Fibroblast of skin of right quadriceps (primary cell): Measurements from ENCODE around the gene RNF41.

Source experiments
- DNase-seq: peaks from one replicate; pipeline ENCODE4 v3.0.0-alpha.2; 2013

The RNF41 gene

DNA sequence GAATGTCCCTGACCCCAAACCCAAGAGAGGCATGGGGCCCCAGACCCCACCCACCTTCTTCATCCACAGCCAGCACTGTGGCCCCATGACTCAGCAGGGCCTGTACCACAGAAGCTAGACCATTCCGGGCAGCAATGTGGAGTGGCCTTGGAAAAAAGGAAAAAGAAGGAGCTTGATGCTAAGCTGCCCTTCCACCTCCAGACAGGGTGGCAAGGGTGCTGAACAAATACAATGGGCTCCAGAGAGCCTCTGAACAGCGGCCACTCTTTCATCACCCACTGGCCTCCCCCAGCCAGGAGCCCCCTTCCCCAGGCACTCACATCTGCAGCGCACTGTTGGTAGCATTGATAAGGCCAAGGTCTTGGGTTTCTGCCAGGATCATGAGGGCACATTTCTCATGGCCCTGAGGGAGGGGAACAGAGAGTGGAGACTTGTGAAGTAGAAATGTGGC lies 22.0 kb upstream of the RNF41 start:
- DNase-seq = no peak

GRCh38 chr12:56242986-56243385 lies 21.3 kb upstream of the RNF41 start:
- no peak for DNase-seq

DNA sequence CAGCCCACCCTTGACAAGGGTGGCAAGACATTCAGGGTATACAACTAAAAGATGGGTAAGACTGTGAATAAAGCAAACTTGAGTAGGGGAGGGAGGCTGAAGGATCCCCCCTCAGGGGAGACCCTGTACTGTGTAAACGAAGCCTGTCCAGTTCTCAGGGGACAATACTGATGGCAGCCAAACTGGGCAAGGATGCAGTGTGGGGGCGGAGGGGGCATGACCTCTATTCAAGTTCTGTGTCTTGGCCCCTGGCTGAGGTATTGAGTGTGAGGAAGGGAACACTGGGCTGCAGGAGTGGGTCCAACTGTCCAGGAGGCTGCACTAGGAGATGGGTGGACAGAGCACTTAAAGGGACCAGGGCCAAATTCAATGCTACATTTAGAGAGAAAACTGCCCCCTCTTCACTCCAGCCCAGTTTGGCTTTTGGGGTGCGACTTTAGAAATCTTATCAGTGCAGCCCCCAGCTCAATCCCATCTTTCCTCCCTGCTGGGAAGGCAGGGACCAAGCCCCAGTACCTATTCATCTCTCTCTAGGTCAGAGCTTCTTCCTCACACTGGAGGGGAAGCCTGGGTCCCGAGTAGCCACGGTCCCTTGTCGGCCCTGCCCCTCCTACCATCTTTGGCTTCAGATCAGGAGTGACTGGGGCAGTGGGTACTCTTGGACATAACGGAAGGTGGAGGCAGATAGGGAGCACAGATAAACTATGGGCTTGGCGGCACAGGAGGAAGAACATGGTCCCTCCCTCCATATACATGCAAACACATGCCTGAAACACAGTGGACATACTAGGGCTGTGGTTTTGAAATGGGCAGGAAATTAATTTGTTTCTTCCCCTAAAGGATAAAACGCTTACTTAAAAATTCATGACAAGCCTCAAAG lies 19.9 kb upstream of the RNF41 start:
- DNase-seq = no peak

GRCh38 chr12:56237552-56237951 lies 15.8 kb upstream of the RNF41 start:
- DNase-seq = no peak

DNA sequence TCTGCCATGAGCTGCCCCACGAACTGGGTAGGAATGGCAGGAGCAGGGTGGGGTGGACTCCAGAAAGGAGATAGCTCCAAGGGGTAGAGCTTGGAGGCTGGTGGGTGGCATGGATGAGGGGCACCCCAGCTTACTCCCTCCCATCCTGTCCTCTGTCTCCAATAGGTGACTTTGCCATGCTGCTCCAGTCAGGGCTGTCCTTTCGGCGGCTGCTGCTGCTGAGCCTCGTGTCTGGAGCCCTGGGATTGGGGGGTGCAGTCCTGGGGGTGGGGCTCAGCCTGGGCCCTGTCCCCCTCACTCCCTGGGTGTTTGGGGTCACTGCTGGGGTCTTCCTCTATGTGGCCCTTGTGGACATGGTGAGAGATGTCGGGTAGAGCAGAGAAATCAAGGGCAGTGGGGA lies 15.3 kb upstream of the RNF41 start:
- DNase-seq = no peak

DNA sequence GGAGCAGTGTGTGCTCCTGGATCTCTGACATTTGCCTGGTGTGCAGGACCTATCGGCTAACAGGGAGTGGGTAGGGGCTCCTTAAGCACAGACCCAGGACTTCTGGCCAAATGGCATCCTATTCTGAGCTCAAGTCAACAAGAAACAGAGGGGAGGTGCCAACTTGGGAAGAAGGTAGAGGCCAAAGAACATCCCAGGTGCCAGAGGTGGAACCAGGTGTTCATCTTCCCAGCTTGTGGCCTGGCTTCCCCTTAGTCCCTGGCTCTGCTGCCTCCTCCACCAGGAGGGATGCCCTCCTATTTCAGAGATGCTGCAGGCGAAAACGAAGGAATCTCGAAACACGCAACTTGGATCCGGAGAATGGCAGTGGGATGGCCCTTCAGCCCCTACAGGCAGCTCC lies 14.4 kb upstream of the RNF41 start:
- DNase-seq = no peak

- DNase-seq = no peak
Observed at GRCh38 chr12:56234746-56235436, 13.2 kb upstream of the RNF41 start.

DNA sequence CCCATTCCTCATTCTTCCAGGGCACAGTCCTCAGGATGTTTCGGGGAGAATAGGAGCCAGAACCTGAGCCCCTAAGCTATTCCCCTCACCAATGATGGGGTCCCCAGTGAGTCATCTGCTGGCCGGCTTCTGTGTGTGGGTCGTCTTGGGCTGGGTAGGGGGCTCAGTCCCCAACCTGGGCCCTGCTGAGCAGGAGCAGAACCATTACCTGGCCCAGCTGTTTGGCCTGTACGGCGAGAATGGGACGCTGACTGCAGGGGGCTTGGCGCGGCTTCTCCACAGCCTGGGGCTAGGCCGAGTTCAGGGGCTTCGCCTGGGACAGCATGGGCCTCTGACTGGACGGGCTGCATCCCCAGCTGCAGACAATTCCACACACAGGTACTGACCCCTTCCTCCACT lies 9.5 kb upstream of the RNF41 start:
- DNase-seq = no peak

GRCh38 chr12:56230432-56231183 lies 8.9 kb upstream of the RNF41 start:
- DNase-seq = no peak

DNA sequence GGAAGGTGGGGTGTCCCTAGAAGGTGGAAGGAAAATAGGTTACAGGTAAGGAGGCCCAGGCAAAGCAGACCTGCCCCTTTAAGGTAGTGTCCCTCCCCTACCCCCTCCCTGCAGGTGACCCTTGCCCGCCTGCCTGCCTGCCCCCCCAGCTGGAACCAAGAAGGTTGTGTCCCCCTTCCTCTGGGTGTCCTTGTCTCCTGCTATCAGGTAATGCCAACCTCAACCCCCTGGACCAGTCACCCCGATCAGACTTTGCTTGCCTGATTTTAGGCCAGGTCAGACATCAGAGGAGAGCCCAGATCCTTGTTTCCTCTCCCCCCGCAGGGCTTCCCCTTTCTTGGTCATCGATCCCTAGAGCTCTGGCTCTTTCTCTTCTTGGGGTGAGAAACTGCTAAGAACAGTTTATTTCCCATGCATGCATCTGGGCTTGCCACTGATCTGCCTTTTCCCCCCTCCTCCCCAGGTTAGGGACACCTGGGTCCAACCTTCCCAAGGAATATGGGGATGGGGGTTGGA lies 8.3 kb upstream of the RNF41 start, which contains the start of gene SLC39A5:
Gene SLC39A5, plus strand, starts transcription at position 136 of the 516 bp plus-strand sequence. CDS start 1,224 bp downstream, outside the sequence.
- DNase-seq = no peak

DNA sequence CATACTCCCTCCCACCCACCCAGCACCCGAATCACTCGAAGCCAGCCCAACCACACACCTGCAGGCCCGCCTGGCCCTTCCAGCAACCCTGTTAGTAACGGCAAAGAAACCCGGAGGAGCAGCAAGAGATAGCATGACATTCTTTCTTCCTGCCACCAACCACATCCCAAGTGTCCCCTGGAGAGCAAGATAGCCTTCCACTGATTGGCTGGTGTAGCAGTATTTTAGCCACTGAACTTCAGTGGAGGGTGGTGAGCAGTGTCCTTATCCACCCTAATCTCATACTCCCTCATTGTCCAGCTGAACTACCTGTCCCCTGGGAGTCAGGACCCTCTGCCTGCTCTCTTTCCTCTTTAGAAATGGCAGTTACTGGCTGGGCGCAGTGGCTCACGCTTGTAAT lies 7.4 kb upstream of the RNF41 start:
- DNase-seq = no peak

- no peak for DNase-seq
Observed at GRCh38 chr12:56224954-56225353, 3.2 kb upstream of the RNF41 start.

DNA sequence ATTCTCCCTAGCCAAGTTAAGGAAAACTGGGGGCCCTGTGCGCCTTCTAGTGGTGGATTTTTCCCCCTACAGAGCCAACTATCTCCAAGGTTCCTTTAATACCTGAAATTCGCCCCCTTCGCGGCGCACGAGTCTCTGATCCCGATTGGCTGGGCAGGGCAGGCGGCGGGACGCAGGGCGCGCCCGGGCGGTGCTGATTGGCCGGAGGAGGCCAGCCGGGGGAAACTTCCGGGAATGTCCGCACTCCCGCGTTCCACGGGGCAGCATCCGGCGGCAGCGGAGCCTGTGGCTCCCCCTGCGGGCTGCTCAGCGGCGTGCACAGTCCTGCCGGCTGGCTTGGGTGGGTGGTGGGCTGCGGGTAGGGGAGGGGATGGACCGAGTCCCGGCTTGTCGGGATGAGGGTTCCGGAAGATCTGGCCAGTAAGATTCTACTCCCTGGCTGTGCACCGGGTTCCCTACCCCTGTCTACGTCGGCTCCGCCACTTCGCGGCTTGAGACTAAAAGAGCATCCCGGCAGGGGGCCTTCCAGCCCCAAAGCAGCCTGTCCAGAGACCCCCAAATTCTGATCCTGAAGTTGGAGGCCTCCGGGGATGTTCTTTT lies 2.5 kb upstream of the RNF41 start, which contains the start of gene NABP2:
Gene NABP2, plus strand, starts transcription at position 241 of the 600 bp plus-strand sequence. CDS start 515 bp downstream, outside the sequence.
- DNase-seq = peak; percentile 99

DNA sequence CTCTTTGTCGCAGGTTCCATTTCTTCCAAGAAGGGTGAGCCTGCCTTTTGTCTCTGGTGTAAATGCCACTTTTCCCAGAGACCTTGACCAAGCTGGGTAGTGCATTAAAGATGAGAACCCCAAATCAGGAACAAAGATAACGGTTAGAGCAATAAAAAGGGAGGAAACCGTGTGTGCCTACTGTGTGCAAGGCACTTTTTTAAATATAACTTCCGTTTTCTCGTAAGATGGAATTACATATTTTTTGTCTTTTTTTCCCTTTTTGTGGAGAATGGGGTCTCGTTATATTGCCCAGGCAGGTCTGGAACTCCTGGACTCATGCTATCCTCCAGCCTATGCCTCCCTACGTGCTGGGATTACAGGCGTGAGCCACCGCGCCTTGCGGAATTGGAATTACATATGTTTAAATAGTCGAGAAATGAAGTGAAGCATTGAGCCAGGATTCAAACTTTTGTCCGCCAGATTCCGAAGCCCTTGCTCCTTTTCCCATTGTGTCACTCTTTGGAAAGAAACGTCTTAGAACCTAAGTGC lies 1.9 kb upstream of the RNF41 start:
- no peak for DNase-seq

DNA sequence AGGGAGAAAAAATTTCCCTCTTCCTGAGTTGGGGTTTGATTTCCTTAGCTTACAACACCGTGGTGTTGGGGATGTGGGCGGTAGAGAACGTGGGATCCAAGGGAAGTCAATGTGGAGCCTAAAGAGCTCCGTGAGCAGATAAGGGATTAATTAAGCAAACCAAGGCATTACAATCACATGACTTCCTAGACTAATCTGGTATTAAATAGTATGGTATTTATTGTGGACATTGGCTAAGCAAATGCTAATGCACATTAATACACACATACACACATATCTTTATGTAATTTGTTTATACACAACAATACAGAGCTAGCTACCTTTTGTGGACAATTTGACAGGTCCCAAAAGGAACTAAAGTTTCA lies 791 bp upstream of the RNF41 start:
- no peak for DNase-seq

DNA sequence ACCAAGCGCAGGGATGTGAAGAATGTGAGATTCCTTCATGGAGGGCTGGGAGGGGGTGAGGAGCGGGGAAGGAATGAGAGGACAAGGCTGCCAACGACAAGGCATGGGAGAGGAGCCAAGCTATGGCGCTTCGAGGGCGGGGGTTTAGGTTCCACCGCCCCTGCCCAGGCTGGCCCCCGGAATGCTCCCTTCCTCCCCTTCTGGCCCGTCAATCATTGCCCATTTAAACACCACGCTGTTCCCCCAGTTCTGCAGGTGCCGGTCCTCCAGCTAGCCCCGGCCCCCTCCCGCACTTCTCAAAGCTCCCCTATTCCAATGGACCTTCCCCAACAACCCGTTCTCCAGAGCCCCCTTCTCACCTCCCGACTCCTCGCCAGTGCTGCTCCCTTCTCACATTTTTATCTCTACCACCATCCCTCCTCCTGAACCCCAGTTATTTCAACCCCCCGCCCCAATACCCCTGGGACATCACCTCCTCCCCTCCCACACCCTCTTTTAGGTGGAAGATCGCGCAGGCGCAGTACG lies 428 bp downstream of the RNF41 start:
- peak; percentile 84 for DNase-seq

DNA sequence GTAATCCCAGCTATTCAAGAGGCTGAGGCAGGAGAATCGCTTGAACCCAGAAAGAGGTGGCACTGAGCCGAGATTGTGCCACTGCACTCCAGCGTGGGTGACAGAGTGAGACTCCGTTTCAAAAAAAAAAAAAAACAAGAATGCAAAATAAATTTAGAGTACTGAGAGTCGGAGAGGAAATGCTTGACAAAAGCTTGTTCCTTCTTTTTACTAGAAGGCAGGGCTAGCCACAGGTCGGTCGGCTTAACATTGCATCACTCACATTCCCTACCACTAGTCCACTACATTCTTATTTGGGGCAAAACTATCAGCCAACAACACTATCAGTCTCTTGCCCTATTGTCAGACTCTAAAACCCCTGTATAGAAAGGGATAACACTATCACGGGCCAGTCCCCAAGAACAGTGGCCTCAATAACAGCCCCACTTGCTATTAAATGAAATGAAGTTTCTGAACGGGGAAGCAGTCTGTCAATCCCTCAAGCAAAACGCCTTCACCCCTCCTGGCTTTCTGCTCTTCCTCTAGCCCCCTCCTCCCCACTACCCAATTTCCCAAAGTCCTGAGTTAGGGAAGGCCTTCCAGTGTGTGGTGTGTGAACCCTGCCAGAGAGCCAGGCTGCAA lies 1.0 kb downstream of the RNF41 start:
- peak; percentile 54 for DNase-seq

GRCh38 chr12:56219840-56220239 lies 1.9 kb downstream of the RNF41 start:
- no peak for DNase-seq

- DNase-seq = no peak
Observed at GRCh38 chr12:56216461-56216860, 5.3 kb downstream of the RNF41 start.

- no peak for DNase-seq
Observed at GRCh38 chr12:56213878-56214277, 7.8 kb downstream of the RNF41 start.

DNA sequence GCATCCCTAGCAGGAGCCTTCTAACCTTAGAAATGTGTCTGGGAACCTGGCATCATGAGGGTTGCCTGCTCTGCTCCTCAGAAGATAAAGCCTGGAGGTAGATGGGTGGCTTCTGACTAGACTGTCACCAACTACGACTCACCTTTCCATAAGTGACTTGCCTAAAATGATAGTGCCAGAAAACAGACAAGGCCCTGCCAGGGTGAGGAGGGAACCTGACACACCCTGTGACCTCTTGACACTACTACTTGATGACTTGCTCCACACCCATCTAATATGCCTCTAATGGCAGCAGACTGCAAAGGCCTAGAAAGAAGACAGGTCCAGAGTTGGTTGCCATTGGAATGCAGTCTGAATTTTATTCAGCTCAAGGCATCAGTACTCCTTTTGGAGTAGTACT lies 9.4 kb downstream of the RNF41 start:
- no peak for DNase-seq

DNA sequence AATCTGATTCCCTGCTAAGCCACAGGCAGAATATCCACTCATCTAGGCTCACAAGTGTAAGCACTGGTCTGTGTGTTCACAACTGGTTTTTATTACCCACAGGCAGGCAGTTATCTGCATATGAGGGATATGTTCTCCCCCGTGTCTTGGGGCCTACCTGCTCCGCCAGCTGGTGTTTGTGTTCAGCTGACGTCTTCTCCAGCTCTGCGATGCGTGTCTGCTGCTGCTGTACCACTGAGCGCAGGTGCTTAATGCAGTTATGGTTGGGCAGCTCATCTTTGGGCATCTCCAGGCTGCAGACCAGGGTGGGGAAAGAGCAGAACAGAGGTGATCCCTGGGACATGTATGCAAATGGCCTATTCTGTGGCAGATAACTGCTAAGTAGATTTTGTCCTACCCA lies 13.7 kb downstream of the RNF41 start:
- no peak for DNase-seq
